ENCODE results near the gene KIAA1549.

GRCh38 chr7:138919216-138919615, 62.0 kb downstream of the KIAA1549 start:
- TF ChIP-seq CTCF (IDR thresholded peaks at IDR 0.05) (no peak), POLR2A (IDR thresholded peaks at IDR 0.05) (no peak)

Data from tibial nerve (tissue), 3 donors.